ENCODE data around the gene SUZ12.

GRCh38 chr17:31908386-31908785 is 28.4 kb upstream of the SUZ12 start:
- TF ChIP-seq CTCF (IDR thresholded peaks at IDR 0.05; ENCODE audit: poor library complexity, severe bottlenecking) (no peak), REST (IDR thresholded peaks at IDR 0.05; ENCODE audit: borderline replicate concordance) (no peak), POLR2AphosphoS5 (IDR thresholded peaks at IDR 0.05) (no peak), EZH2 (IDR thresholded peaks at IDR 0.05; ENCODE audit: borderline replicate concordance, insufficient read depth, low read length, poor library complexity, severe bottlenecking) (no peak), RAD21 (conservative IDR thresholded peaks at IDR 0.05) (no peak)

Measured in neural cell (in vitro differentiated cells).